SKM-1 (cell line): Measurements from ENCODE around the gene GABRP.

Experiments
- DNase-seq: peaks from one replicate; lab custom pipeline; 2025; ENCODE audit not compliant: unreplicated experiment; lab: John Stamatoyannopoulos, UW

Gene GABRP, protein sequence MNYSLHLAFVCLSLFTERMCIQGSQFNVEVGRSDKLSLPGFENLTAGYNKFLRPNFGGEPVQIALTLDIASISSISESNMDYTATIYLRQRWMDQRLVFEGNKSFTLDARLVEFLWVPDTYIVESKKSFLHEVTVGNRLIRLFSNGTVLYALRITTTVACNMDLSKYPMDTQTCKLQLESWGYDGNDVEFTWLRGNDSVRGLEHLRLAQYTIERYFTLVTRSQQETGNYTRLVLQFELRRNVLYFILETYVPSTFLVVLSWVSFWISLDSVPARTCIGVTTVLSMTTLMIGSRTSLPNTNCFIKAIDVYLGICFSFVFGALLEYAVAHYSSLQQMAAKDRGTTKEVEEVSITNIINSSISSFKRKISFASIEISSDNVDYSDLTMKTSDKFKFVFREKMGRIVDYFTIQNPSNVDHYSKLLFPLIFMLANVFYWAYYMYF

GRCh38 chr5:170783498-170784247 is at the start of gene GABRP:
TSS of gene GABRP (plus strand) at chr5:170783725. CDS start at chr5:170788616, 4,891 bp downstream.
- no peak for DNase-seq

- no peak for DNase-seq
Measured at GRCh38 chr5:170736966-170737365, 46.6 kb upstream of the GABRP start.

GRCh38 chr5:170737591-170737990 is 45.9 kb upstream of the GABRP start:
- no peak for DNase-seq

DNA sequence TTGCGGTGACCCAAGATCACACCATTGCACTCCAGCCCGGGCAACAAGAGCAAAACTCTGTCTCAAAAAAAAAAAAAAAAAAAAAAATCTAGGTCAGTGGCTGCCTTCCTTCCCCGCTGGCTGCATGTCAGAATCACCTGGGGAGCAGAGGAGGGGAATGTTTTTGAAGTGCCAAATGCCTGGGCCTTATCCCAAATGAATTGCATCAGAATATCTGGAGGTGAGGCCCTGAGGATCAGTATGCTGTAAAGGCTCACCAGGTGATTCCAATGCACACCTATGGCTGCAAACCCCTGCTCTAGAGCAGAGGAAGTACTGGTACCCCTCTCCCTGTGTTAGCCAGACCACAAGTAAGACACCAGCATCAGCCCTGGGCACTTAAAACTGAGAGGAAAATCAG is 44.7 kb upstream of the GABRP start:
- no peak for DNase-seq

DNA sequence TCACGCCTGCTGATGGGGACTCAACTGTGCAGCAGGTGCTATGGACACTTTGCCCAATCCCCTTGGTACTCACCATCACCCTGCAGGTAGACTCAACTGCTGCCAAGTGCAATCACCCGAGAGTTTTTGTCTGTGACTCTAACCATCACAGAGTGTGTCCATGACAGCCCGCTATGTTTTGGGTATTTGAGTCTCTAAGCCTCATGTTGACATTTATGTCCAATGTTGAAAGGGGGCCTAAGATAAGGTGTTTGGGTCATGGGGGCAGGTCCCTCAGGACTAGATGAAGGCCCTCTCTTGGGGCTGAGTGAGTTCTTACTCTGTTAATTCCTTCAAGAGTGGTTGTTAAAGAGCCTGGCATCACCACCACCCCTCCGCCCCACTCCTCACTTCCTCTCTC is 44.1 kb upstream of the GABRP start:
- no peak for DNase-seq

DNA sequence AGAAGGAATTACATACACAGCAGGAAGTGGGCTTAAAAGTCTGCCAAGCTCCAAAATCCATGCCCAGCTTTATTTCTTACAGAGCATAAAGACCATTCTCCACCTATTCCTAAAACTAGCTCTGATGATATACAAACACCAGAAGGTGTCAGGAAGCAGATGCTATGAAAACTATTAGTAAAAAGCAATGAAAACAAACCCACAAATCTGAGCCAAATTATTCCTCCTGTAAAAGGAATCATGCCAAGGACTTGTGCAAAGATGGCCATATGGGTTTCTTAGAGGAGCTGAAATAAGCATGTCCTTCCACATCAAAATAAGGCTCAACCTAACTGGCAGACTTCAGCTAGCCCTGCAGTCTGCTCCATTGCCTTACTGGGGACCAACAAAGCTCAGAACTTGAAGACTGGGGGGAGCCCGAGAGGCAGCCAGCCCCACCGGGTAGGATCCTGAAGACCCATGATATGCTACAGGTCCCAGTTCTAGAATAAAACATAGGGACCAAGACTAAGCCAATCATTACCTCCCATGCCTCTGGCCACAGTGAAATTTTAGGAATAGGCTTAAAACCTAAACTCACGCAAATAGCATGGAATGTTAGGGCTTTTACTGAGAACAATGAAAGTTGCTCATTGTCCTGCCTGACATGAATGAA is 42.8 kb upstream of the GABRP start:
- no peak for DNase-seq

GRCh38 chr5:170741801-170742200 is 41.7 kb upstream of the GABRP start:
- no peak for DNase-seq

GRCh38 chr5:170743876-170744212 is 39.7 kb upstream of the GABRP start:
- DNase-seq, result no peak

DNA sequence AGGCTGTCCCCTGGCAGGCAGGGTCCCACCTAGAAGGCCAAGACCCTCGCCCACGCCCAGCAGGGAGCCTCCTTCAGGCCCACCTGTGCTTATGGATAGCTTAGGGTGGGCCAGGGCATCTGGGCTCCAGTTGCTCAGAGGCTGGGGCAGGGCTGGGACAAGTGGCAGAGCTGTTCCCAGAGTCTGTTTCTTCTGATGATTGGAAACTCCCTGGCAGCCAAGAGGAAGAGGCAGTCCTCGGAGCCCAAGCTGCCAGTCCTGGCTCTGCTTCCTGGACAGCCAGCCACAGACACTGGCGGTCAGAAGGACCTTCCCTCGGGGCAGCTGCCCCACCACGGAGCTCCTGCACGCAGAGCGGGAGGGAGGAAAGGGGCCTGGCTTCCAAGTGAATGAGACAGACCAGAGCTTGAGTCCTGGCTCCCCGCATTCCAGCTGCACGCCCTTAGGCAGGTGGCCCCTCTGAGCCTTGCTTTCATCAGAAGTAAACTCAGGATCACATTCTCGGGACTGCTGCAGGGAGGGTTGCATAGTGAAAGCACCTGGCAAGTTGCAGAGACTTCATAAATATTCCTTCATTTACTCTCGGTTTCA is 37.9 kb upstream of the GABRP start:
- DNase-seq, result no peak

DNA sequence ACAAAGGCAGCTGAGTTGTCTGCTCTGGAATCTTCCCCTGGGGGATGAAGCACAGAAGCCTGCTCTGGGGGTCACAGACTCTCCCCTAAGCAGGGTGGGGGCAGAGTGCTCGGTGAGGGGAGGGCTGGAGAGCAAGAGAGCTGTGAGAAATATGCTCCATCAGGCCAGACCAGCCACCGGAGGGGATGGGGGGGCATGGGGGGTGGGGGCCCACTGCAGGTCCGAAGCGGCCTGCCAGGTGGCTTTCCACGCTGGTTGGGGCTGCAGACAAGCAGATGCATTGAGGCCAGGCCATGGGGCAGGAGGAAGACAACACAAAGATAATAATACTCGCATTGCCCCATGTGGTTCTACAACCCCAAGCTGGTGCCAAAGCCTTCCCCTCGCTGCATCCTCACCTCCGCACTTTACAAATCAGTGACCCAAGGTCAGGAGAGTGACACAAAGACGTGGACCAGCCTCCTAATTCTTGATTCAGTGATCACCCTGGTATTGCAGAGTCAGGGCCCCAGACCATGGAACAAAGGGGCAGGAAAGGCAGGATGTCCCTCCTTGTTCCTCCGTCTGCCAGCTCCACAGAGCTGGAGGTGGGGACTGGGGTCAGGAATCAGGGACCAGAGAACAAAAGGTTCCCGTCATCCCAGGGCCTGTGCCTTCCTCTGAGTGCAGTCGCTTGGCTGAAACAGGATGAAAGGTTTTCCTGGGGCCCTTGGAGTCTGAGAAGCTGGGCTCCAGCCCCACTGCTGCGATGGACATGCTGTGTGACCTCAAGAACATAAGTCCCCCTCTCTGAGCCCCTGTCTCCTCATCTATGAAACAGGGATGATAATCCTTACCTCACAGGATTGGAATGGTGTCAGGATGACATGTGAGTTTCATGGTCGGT is 37.2 kb upstream of the GABRP start:
- no peak for DNase-seq

GRCh38 chr5:170746961-170747340 is 36.6 kb upstream of the GABRP start:
- no peak for DNase-seq

- no peak for DNase-seq
Measured at GRCh38 chr5:170747357-170747756, 36.2 kb upstream of the GABRP start.

DNA sequence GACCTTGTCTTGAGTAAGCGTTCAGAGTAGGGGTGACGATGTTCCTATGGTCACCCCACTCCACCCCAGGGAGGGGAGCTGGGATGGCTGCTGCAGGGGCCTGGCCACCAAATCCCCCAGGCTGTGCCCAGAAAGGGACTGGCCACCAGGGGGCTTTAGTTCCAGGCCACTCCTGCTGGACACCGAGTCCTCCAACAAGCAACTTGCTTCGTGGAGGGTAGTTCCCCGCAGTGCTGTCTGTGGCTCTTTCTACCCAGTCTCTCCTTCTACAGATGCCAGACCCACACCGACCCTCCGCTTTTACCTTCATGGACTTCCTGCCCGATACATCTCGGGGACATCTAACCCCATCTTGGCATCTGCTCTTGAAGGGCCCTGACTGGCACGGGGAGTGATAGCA is 35.7 kb upstream of the GABRP start:
- DNase-seq, result no peak

DNA sequence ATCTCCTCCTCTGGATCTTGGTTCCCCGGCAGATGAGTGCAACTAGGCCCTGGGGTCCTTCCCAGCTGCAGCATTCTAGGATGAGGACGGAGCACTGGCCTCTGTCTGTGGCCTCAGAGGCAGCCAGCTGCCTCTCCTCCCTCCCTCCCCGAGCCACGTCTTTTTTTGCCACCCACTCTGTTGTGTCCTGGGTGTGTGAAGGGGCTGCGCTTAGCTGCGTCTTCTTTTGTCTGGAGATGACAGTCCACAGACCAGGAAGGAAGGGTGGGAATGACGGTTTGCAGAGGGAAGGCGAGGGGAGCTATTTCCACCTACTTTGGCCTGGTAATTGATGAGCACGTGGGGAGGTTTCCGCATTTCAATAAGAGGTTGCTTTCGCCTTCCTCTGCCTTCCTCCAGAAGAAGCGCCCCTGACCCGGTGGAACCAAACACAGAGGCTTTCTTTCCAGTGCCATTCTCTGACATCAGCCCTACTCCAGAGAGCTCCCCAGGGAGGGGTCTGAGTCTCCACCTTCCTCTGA is 34.5 kb upstream of the GABRP start:
- no peak for DNase-seq

- no peak for DNase-seq
Measured at GRCh38 chr5:170749911-170750431, 33.6 kb upstream of the GABRP start.

- no peak for DNase-seq
Measured at GRCh38 chr5:170750791-170751190, 32.7 kb upstream of the GABRP start.

- no peak for DNase-seq
Measured at GRCh38 chr5:170751631-170752030, 31.9 kb upstream of the GABRP start.

DNA sequence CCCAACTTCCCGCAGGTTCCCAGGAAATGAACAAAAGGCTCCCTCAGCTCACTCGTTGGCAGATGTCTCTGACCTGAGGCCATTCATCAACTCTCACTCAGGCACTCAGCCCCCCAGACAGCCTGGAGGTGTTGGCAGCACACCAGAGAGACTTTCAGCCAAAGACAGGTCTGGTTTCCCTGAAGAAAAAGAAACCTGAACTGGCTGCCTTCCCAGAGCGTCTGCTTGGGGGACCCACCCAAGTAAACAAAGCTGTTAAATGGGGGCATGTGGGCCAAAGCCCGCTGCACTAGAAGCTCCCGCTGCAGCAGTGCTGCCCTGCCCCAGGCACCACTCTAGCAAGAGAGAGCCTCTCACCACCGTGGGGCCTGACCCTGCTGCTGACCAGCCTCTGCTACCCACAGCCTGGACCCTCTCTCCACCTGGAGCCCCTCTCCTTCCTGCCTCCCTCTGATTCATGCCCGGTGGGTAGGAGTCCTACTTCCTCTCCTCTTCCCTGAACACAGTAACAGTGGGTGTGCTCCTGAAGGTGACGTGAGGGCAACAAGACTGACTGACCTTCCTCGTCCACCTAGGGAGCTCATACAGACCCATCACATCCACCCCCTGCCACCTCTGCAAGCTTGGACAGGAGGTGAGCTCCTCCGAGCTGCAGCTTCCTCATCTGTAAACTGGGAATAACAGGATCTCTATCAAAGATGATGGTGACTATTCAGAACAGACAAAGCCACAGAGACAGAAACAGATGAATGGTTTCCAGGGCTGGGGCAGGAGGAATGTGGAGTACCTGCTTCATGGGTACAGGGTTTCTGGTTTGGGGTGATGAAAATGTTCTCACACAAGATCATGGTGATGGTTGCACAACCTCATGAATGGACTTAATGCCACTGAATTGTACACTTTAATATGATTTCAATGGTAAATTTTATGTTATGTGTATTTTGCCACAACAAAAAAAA is 31.0 kb upstream of the GABRP start:
- no peak for DNase-seq

- no peak for DNase-seq
Measured at GRCh38 chr5:170753311-170753710, 30.2 kb upstream of the GABRP start.
